Neural progenitor cell (in vitro differentiated cells): ENCODE data around the gene PDZRN4.

Experiments
- EZH2 ChIP-seq: fragments of 200-600 bp; sonication (generic); IDR thresholded peaks from 2 replicates; pipeline ENCODE4 v1.6.1; 2017; ENCODE audit warnings: antibody characterized with exemption, mild to moderate bottlenecking, moderate library complexity
- EZH2phosphoT487 ChIP-seq: fragments of 200-600 bp; sonication (generic); IDR thresholded peaks from 2 replicates; pipeline ENCODE4 v1.6.1; 2017; ENCODE audit warnings: antibody characterized with exemption
- TF ChIP-seq, protein P1 (sequence below): fragments of 200-600 bp; sonication (generic); IDR thresholded peaks from 2 replicates; pipeline ENCODE4 v1.5.1; 2017; ENCODE audit warnings: antibody characterized with exemption, mild to moderate bottlenecking

DNA sequence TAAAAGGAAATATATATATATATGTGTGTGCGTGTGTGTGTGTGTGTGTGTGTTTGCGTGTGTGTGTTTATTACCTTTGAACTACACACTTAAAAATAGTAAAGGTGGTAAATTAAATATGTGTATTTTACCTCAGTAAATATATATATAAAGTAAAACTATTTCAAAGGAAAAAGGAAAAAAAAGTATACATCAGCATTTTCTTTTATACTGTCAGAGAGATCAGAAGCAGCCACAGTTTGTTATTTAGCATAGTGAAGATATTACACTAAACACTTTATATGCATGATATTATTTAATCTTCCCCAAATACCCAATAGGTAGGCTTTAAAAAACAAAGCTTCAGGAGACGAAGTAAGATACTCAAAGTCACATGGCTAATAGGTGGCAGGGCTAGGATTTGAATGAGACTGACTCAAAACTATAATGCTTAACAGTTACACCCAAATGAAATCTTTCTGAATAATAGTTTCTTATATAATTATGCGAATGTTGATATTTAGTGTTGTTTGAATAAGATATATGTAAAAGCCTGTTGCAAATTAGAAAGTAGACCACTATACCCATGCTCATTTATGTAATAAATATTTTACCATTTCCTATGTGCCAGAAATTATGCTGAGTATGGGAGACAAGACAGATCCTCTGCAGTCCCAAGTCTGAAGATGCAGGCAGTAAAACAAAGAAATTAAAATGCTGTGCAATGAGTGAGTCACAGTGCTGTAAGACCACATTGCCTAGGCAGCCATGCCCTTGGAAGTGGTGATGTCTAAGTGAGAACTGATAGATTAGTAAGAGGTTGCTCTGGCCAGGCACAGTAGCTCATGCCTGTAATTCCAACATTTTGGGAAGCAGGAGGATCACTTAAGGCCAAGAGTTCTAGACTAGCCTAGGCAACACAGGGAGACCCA lies 66.1 kb downstream of the PDZRN4 start:
- TF ChIP-seq, protein P1, sequence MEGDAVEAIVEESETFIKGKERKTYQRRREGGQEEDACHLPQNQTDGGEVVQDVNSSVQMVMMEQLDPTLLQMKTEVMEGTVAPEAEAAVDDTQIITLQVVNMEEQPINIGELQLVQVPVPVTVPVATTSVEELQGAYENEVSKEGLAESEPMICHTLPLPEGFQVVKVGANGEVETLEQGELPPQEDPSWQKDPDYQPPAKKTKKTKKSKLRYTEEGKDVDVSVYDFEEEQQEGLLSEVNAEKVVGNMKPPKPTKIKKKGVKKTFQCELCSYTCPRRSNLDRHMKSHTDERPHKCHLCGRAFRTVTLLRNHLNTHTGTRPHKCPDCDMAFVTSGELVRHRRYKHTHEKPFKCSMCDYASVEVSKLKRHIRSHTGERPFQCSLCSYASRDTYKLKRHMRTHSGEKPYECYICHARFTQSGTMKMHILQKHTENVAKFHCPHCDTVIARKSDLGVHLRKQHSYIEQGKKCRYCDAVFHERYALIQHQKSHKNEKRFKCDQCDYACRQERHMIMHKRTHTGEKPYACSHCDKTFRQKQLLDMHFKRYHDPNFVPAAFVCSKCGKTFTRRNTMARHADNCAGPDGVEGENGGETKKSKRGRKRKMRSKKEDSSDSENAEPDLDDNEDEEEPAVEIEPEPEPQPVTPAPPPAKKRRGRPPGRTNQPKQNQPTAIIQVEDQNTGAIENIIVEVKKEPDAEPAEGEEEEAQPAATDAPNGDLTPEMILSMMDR = no peak
- TF ChIP-seq EZH2 (no peak), EZH2phosphoT487 (no peak)
